Stromal cell of bone marrow (primary cell): ENCODE measurements around the gene IMPA2.
"Not testable (repeated sequence)": the region's sequence is repeated elsewhere in the genome, so short reads cannot be mapped to it uniquely, and the experiment has no call there.

Source experiments
- DNase-seq: peaks from one replicate; pipeline ENCODE4 v3.0.0-alpha.2; 2012; ENCODE audit warnings: low read depth

IMPA2 gene

GRCh38 chr18:12029786-12030584, 48.7 kb downstream of the IMPA2 start:
- no peak for DNase-seq

- DNase-seq = no peak
Observed at GRCh38 chr18:12030670-12031069, 49.4 kb downstream of the IMPA2 start.

GRCh38 chr18:12031181-12031580, 49.9 kb downstream of the IMPA2 start:
- no peak for DNase-seq

- DNase-seq = peak; percentile 78
Observed at GRCh38 chr18:12031846-12032245, 50.5 kb downstream of the IMPA2 start.

- DNase-seq = peak; percentile 77
Observed at GRCh38 chr18:12032786-12033642, 51.7 kb downstream of the IMPA2 start.

GRCh38 chr18:12033643-12034025, 52.3 kb downstream of the IMPA2 start:
- no peak for DNase-seq

GRCh38 chr18:12034241-12035100, 53.2 kb downstream of the IMPA2 start:
- DNase-seq = no peak

- no peak for DNase-seq
Observed at GRCh38 chr18:12035481-12035880, 54.2 kb downstream of the IMPA2 start.

GRCh38 chr18:12036201-12036751, 55.0 kb downstream of the IMPA2 start:
- DNase-seq = no peak

- DNase-seq = no peak
Observed at GRCh38 chr18:12038082-12038638, 56.9 kb downstream of the IMPA2 start.

- DNase-seq = peak; percentile 45
Observed at GRCh38 chr18:12038639-12039539, 57.6 kb downstream of the IMPA2 start.

- DNase-seq = not testable (repeated sequence)
Observed at GRCh38 chr18:12039540-12039930, 58.2 kb downstream of the IMPA2 start.

GRCh38 chr18:12041561-12041960, 60.3 kb downstream of the IMPA2 start:
- peak; percentile 97 for DNase-seq

GRCh38 chr18:12043811-12044210, 62.5 kb downstream of the IMPA2 start:
- DNase-seq = no peak

- DNase-seq = no peak
Observed at GRCh38 chr18:12044591-12044990, 63.3 kb downstream of the IMPA2 start.

- no peak for DNase-seq
Observed at GRCh38 chr18:12046046-12046750, 64.9 kb downstream of the IMPA2 start.

- DNase-seq = no peak
Observed at GRCh38 chr18:12046751-12047335, 65.5 kb downstream of the IMPA2 start.

- DNase-seq = no peak
Observed at GRCh38 chr18:12048010-12048826, 66.9 kb downstream of the IMPA2 start.

- peak; percentile 82 for DNase-seq
Observed at GRCh38 chr18:12048827-12049175, 67.5 kb downstream of the IMPA2 start.
